OCI-LY1 (cell line): ENCODE data around the gene ERI2.

Experiments
- H2AFZ ChIP-seq: fragments of 200-600 bp; sonication (generic), shearing (Covaris generic); 2 replicates; pipeline ENCODE4 v1.6.0; 2014; ENCODE audit warnings: antibody characterized with exemption, mild to moderate bottlenecking, low read length
- H3F3A ChIP-seq: fragments of 200-600 bp; sonication (generic), shearing (Covaris generic); 2 replicates; pipeline ENCODE4 v1.6.0; 2014; ENCODE audit warnings: mild to moderate bottlenecking, antibody characterized with exemption, low read length, moderate library complexity; ENCODE audit not compliant: insufficient read depth
- H3K27ac ChIP-seq: fragments of 200-600 bp; sonication (generic); 2 replicates; pipeline ENCODE4 v1.5.1; 2014; ENCODE audit warnings: low read length, mixed run types, mild to moderate bottlenecking, low read depth; ENCODE audit not compliant: poor library complexity, severe bottlenecking
- H3K27me3 ChIP-seq: fragments of 200-600 bp; sonication (generic); 2 replicates; pipeline ENCODE4 v1.6.0; 2014; ENCODE audit warnings: antibody characterized with exemption, mild to moderate bottlenecking, low read length, moderate library complexity; ENCODE audit not compliant: insufficient read depth
- H3K36me3 ChIP-seq: fragments of 200-600 bp; sonication (generic); 2 replicates; pipeline ENCODE4 v1.6.1; 2014; ENCODE audit warnings: mild to moderate bottlenecking, antibody characterized with exemption, low read length, moderate library complexity, mixed read lengths; ENCODE audit not compliant: insufficient read depth
- H3K4me1 ChIP-seq: fragments of 200-600 bp; sonication (generic); 2 replicates; pipeline ENCODE4 v1.5.1; 2014; ENCODE audit warnings: mild to moderate bottlenecking, low read length, moderate library complexity; ENCODE audit not compliant: insufficient read depth, severe bottlenecking
- H3K4me2 ChIP-seq: fragments of 200-600 bp; sonication (generic), shearing (Covaris generic); 2 replicates; pipeline ENCODE4 v1.6.1; 2014; ENCODE audit warnings: low read length
- H3K4me3 ChIP-seq: fragments of 200-600 bp; sonication (generic); 2 replicates; pipeline ENCODE4 v1.5.1; 2014; ENCODE audit warnings: low read length, low read depth, mild to moderate bottlenecking, mixed read lengths; ENCODE audit not compliant: poor library complexity, severe bottlenecking
- H3K79me2 ChIP-seq: fragments of 200-600 bp; shearing (Covaris generic); 2 replicates; pipeline ENCODE4 v1.6.1; 2016; ENCODE audit warnings: mixed run types, low read length, mixed read lengths; ENCODE audit not compliant: insufficient read depth
- H3K9ac ChIP-seq: fragments of 200-600 bp; sonication (generic), shearing (Covaris generic); 2 replicates; pipeline ENCODE4 v1.6.1; 2014; ENCODE audit warnings: mild to moderate bottlenecking, low read length, mixed read lengths
- H3K9me2 ChIP-seq: fragments of 200-600 bp; sonication (generic), shearing (Covaris generic); 2 replicates; pipeline ENCODE4 v1.6.1; 2014; ENCODE audit warnings: low read depth, mild to moderate bottlenecking, low read length, mixed read lengths
- H3K9me3 ChIP-seq: fragments of 200-600 bp; shearing (Covaris generic); 2 replicates; pipeline ENCODE4 v1.6.1; 2014; ENCODE audit warnings: low read length, mixed read lengths
- H4K20me1 ChIP-seq: fragments of 200-600 bp; sonication (generic), shearing (Covaris generic); 2 replicates; pipeline ENCODE4 v1.6.0; 2016; ENCODE audit warnings: mild to moderate bottlenecking, low read length; ENCODE audit not compliant: insufficient read depth
- CTCF ChIP-seq: fragments of 200-600 bp; sonication (generic), shearing (Covaris generic); IDR thresholded peaks from 2 replicates; pipeline ENCODE4 v1.5.1; 2017; ENCODE audit warnings: mild to moderate bottlenecking, antibody characterized with exemption, low read length, moderate library complexity, mixed read lengths
- EZH2 ChIP-seq: fragments of 200-600 bp; sonication (generic), shearing (Covaris generic); IDR thresholded peaks from 2 replicates; pipeline ENCODE4 v1.8.0; 2017; ENCODE audit warnings: borderline replicate concordance, mixed run types, mild to moderate bottlenecking, antibody characterized with exemption, low read length, moderate library complexity, mixed read lengths

ERI2 gene

GRCh38 chr16:20791923-20792612, 14.2 kb downstream of the ERI2 start:
- Histone ChIP-seq H3K9ac (no peak overlapping the region), H3K27me3 (no peaks in the 10 kb centered on the region), H4K20me1 (no peaks in the 10 kb centered on the region), H3K27ac (no peak overlapping the region), H3K4me2 (no peak overlapping the region), H3K36me3 (no peaks in the 10 kb centered on the region; the same call in 1 of the 2 replicates), H3K79me2 (no peaks in the 10 kb centered on the region), H3K4me3 (no peak overlapping the region), H3F3A (no peaks in the 10 kb centered on the region), H3K4me1 (no peaks in the 10 kb centered on the region), H3K9me3 (no peaks in the 10 kb centered on the region), H2AFZ (no peak overlapping the region), H3K9me2 (no peaks in the 10 kb centered on the region)
- TF ChIP-seq EZH2 = no peak
- TF ChIP-seq CTCF = no peak

GRCh38 chr16:20789130-20789529, 17.1 kb downstream of the ERI2 start:
- no peak overlapping the region for H3K9ac ChIP-seq
- no peaks in the 10 kb centered on the region for H4K20me1 ChIP-seq
- H2AFZ ChIP-seq = no peak overlapping the region
- H3K27me3 ChIP-seq = no peaks in the 10 kb centered on the region
- H3K27ac ChIP-seq = no peak overlapping the region
- H3K36me3 ChIP-seq = no peaks in the 10 kb centered on the region
- no peaks in the 10 kb centered on the region for H3F3A ChIP-seq
- H3K4me3 ChIP-seq = no peak overlapping the region
- no peaks in the 10 kb centered on the region for H3K9me2 ChIP-seq
- no peaks in the 10 kb centered on the region for H3K4me1 ChIP-seq
- no peak for TF ChIP-seq EZH2
- no peak for TF ChIP-seq CTCF
- no peaks in the 10 kb centered on the region for H3K79me2 ChIP-seq
- no peaks in the 10 kb centered on the region for H3K9me3 ChIP-seq
- H3K4me2 ChIP-seq = no peak overlapping the region

GRCh38 chr16:20784204-20784603, 22.1 kb downstream of the ERI2 start:
- Histone ChIP-seq H3K9me2 (no peaks in the 10 kb centered on the region), H3K79me2 (no peaks in the 10 kb centered on the region)

More at GRCh38 chr16:20784204-20784603, 22.1 kb downstream of the ERI2 start:
- Histone ChIP-seq H3K4me1 (no peaks in the 10 kb centered on the region), H3K9me3 (no peaks in the 10 kb centered on the region), H3K27ac (no peak overlapping the region), H3K9ac (no peak overlapping the region), H3K27me3 (peaks cover 7% of the 10 kb centered on the region; the same call in 1 of the 2 replicates), H2AFZ (no peak overlapping the region), H4K20me1 (no peaks in the 10 kb centered on the region), H3K4me2 (no peak overlapping the region), H3K4me3 (no peak overlapping the region), H3F3A (no peaks in the 10 kb centered on the region), H3K36me3 (no peaks in the 10 kb centered on the region)
- TF ChIP-seq CTCF = no peak
- no peak for TF ChIP-seq EZH2
